SU-DHL-6 (cell line): ENCODE results near the gene CARD19.

ENCODE experiments used
- CTCF ChIP-seq: fragments of 200-600 bp; sonication (generic); IDR thresholded peaks from one replicate; pipeline ENCODE4 v1.5.1; 2017; ENCODE audit warnings: antibody characterized with exemption, mild to moderate bottlenecking, low read length, moderate library complexity; ENCODE audit not compliant: insufficient read depth, poor library complexity, severe bottlenecking
- EZH2phosphoT487 ChIP-seq: fragments of 200-600 bp; sonication (generic), shearing (Covaris generic); conservative IDR thresholded peaks from 2 replicates; pipeline ENCODE4 v1.6.1; 2018; ENCODE audit warnings: mild to moderate bottlenecking, antibody characterized with exemption, low read length, moderate library complexity, mixed read lengths

- no peak for TF ChIP-seq CTCF
- TF ChIP-seq EZH2phosphoT487, result no peak
These were observed 1.9 kb upstream of the CARD19 start for GRCh38 chr9:93093877-93094657.
